Panc1 (cell line): ENCODE data around the gene UBE3B. TPM values are rescaled to one million over a fixed set of nuclear protein-coding genes. Genes with fewer than 3 reads are reported as not detected.

ENCODE experiments used
- ATAC-seq: fragments of 200-7000 bp; cut with Tn5 transposase; 2 replicates; pipeline ENCODE4 v1.9.1; 2020; ENCODE audit warnings: mild to moderate bottlenecking, moderate library complexity
- BruUV-seq: library from RNA; stranded (reverse); fragments of 400-500 nt; replicated peaks from 2 replicates; lab custom pipeline; 2021; lab: Mats Ljungman, UMichigan
- CTCF ChIA-PET: fragments of 300-600 bp; sonication (Branson Sonifier 250); formaldehyde crosslinking; loops from one replicate; lab custom pipeline; 2022; ENCODE audit warnings: antibody characterized with exemption; lab: Charles Lee
- POLR2A ChIA-PET: fragments of 300-600 bp; sonication (Branson Sonifier 250); formaldehyde crosslinking; loops from one replicate; lab custom pipeline; 2022; ENCODE audit warnings: antibody characterized with exemption; lab: Charles Lee
- DNase-seq: peaks from one replicate; pipeline ENCODE4 v3.0.0-alpha.2; 2010; ENCODE audit warnings: low read depth, low spot score
- H3K27ac ChIP-seq: 2 replicates; pipeline ENCODE4 v1.5.1; 2011; ENCODE audit warnings: mild to moderate bottlenecking, low read length, inconsistent platforms
- H3K27me3 ChIP-seq: fragments of 200-500 bp; sonication (Bioruptor generic); 2 replicates; pipeline ENCODE4 v1.6.0; 2014; ENCODE audit warnings: low read length, inconsistent platforms; ENCODE audit not compliant: control insufficient read depth, insufficient read depth
- H3K36me3 ChIP-seq: fragments of 200-500 bp; sonication (Bioruptor generic); 2 replicates; pipeline ENCODE4 v1.5.1; 2014; ENCODE audit warnings: inconsistent platforms, mild to moderate bottlenecking, low read length, moderate library complexity; ENCODE audit not compliant: control insufficient read depth, insufficient read depth
- H3K4me1 ChIP-seq: 2 replicates; pipeline ENCODE4 v1.5.1; 2011; ENCODE audit warnings: inconsistent platforms, mild to moderate bottlenecking, low read length, moderate library complexity; ENCODE audit not compliant: control insufficient read depth, insufficient read depth
- H3K4me3 ChIP-seq, 2 experiments: 2 replicates each; pipeline ENCODE4 v1.5.1; 2011 to 2012; ENCODE audit warnings: low read depth in 2 of 2, low read length in 2 of 2, mild to moderate bottlenecking in 2 of 2, inconsistent platforms in 1 of 2, moderate library complexity in 1 of 2
- H3K9me3 ChIP-seq: fragments of 200-500 bp; sonication (Bioruptor generic); 2 replicates; pipeline ENCODE4 v1.5.1; 2014; ENCODE audit warnings: low read depth, mild to moderate bottlenecking, inconsistent platforms, low read length, moderate library complexity; ENCODE audit not compliant: control insufficient read depth, insufficient read depth
- POLR2AphosphoS5 ChIP-seq: IDR thresholded peaks from 2 replicates; pipeline ENCODE4 v1.6.1; 2012; ENCODE audit warnings: mild to moderate bottlenecking, low read depth, low read length, moderate library complexity
- SIN3A ChIP-seq: IDR thresholded peaks from 2 replicates; pipeline ENCODE4 v1.6.1; 2012; ENCODE audit warnings: low read depth, mild to moderate bottlenecking, low read length, moderate library complexity, borderline replicate concordance; ENCODE audit not compliant: insufficient read depth
- TCF7L2 ChIP-seq: IDR thresholded peaks from 2 replicates; pipeline ENCODE4 v1.6.1; 2011; ENCODE audit warnings: mild to moderate bottlenecking, low read depth, low read length, inconsistent platforms
- in situ Hi-C: cut with HindIII; loops from 2 replicates; pipeline ENCODE4 v1.10.0; 2016; ENCODE audit warnings: low sequenced_read_pairs, low pct_unique_long_range_greater_than_20kb
- intact Hi-C: fragments of 100-400 bp; cut with micrococcal nuclease; formaldehyde crosslinking; loops from one replicate; pipeline ENCODE4 v1.10.0; 2022; ENCODE audit not compliant: unreplicated experiment
- total RNA-seq: library from RNA; stranded (reverse); gene quantifications from one replicate; pipeline ENCODE4 v1.2.1, GENCODE V29; 2021; ENCODE audit not compliant: unreplicated experiment
- TF ChIP-seq, protein P1 (sequence below): fragments of 450-650 bp; IDR thresholded peaks from 2 replicates; pipeline ENCODE4 v1.5.1; 2017; ENCODE audit warnings: mild to moderate bottlenecking
- TF ChIP-seq, protein P2 (sequence below), 2 experiments: IDR thresholded peaks; 2 replicates each; pipeline ENCODE4 v1.6.1; 2011 to 2012; ENCODE audit warnings: low read depth in 2 of 2, control low read depth in 1 of 2, low read length in 1 of 2, mild to moderate bottlenecking in 1 of 2, moderate library complexity in 1 of 2; ENCODE audit not compliant: insufficient read depth in 1 of 2

The UBE3B gene
- total RNA-seq, 1 experiment from 2014 or later: 38.9 TPM

DNA sequence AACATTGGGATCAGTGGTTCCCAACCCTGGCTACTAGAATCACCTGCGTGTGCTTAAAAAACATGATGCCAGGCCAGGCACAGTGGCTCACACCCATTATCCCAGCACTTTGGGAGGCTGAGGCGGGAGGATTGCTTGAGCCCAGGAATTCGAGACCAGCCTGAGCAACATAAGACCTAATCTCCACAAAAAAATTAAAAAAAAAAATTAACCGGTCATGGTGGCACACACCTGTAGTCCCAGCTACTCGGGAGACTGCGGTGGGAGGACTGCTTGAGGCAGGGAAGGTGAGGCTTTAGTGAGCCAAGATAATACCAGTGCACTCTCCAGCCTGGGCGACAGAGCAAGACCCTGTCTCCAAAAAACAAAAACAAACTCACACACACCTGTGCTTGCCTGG, 2.3 kb upstream of the UBE3B start:
- in situ Hi-C loops: no loop called here
- CTCF ChIA-PET: no interaction called here
- ATAC-seq: no peak

DNA sequence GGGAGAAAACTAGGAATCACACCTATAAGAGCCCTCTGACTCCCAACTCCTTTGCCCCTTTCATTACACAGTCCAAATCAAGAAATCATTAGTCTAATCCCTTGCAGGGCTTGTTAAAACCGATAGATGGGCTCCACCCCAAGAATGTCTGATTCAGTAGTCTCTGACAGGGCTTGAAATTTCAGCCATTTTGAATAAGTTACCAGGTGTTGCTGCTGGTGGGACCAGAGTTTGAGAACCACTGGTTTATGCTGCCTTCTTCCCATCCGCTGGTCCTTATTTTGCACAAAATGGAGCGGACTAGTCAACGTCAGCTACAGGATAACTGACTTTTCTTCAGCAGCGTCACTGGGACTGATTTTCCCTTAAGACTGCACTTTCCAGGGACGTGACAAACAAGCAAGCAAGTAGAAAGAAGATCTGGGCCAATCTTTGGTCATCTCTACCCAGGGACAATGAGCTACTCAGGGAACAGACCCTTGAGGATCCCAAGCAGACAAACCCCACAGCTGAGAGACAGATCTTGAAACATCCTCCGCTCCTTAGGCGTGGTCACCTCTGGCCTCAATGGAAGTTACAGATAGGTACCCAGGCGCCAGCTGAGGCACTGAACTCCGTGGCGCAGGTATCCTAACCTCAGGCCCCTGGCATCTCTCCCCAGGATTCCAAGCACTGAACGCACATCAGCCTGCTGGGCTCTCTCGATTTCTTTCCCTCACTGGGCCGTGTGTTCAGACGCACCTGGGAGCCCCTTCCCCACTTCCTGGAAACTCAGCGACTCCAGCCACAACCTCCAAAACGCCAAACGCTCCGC, 1.2 kb upstream of the UBE3B start:
- no peak for TF ChIP-seq SIN3A
- no peak for TF ChIP-seq TCF7L2
- TF ChIP-seq, protein P1, sequence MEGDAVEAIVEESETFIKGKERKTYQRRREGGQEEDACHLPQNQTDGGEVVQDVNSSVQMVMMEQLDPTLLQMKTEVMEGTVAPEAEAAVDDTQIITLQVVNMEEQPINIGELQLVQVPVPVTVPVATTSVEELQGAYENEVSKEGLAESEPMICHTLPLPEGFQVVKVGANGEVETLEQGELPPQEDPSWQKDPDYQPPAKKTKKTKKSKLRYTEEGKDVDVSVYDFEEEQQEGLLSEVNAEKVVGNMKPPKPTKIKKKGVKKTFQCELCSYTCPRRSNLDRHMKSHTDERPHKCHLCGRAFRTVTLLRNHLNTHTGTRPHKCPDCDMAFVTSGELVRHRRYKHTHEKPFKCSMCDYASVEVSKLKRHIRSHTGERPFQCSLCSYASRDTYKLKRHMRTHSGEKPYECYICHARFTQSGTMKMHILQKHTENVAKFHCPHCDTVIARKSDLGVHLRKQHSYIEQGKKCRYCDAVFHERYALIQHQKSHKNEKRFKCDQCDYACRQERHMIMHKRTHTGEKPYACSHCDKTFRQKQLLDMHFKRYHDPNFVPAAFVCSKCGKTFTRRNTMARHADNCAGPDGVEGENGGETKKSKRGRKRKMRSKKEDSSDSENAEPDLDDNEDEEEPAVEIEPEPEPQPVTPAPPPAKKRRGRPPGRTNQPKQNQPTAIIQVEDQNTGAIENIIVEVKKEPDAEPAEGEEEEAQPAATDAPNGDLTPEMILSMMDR: no peak
- TF ChIP-seq POLR2AphosphoS5: no peak
- TF ChIP-seq, protein P2, sequence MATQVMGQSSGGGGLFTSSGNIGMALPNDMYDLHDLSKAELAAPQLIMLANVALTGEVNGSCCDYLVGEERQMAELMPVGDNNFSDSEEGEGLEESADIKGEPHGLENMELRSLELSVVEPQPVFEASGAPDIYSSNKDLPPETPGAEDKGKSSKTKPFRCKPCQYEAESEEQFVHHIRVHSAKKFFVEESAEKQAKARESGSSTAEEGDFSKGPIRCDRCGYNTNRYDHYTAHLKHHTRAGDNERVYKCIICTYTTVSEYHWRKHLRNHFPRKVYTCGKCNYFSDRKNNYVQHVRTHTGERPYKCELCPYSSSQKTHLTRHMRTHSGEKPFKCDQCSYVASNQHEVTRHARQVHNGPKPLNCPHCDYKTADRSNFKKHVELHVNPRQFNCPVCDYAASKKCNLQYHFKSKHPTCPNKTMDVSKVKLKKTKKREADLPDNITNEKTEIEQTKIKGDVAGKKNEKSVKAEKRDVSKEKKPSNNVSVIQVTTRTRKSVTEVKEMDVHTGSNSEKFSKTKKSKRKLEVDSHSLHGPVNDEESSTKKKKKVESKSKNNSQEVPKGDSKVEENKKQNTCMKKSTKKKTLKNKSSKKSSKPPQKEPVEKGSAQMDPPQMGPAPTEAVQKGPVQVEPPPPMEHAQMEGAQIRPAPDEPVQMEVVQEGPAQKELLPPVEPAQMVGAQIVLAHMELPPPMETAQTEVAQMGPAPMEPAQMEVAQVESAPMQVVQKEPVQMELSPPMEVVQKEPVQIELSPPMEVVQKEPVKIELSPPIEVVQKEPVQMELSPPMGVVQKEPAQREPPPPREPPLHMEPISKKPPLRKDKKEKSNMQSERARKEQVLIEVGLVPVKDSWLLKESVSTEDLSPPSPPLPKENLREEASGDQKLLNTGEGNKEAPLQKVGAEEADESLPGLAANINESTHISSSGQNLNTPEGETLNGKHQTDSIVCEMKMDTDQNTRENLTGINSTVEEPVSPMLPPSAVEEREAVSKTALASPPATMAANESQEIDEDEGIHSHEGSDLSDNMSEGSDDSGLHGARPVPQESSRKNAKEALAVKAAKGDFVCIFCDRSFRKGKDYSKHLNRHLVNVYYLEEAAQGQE (IDR thresholded peaks at IDR 0.05; ENCODE audit: insufficient read depth in 1 of 2, low read depth in 2 of 2, low read length in 1 of 2): no peak
- intact Hi-C loops (no loop called here), in situ Hi-C loops (no loop called here)
- ATAC-seq: no peak; the same call in 1 of the 2 replicates
- DNase-seq: no peak
- ChIA-PET POLR2A (no interaction called here), CTCF (interaction anchor here (1.3 kb wide), 1 partner anchor 48 kb away, joined by 4 read pairs; no protein-coding TSS in a partner anchor)
- Histone ChIP-seq H3K27ac (peak overlapping the region; percentile 95), H3K4me1 (peaks cover 21% of the 10 kb centered on the region), H3K9me3 (no peaks in the 10 kb centered on the region), H3K4me3 (peak overlapping the region; percentile 85 to 93), H3K36me3 (no peaks in the 10 kb centered on the region; the same call in 1 of the 2 replicates), H3K27me3 (no peaks in the 10 kb centered on the region)
- TSS peak; percentile 84 for BruUV-seq

More for the DNA sequence above, 2.3 kb upstream of the UBE3B start:
- intact Hi-C loops: no loop called here
- POLR2A ChIA-PET: no interaction called here
- TF ChIP-seq POLR2AphosphoS5 (no peak), SIN3A (no peak), TCF7L2 (no peak)
- TF ChIP-seq, protein P1: no peak
- TF ChIP-seq, protein P2 (IDR thresholded peaks at IDR 0.05; ENCODE audit: insufficient read depth in 1 of 2, low read depth in 2 of 2, low read length in 1 of 2): no peak
- no TSS peak for BruUV-seq
- Histone ChIP-seq H3K4me3 (no peak overlapping the region; a peak in 1 of 4 replicates), H3K9me3 (no peaks in the 10 kb centered on the region), H3K27me3 (no peaks in the 10 kb centered on the region), H3K27ac (no peak overlapping the region), H3K36me3 (no peaks in the 10 kb centered on the region; the same call in 1 of the 2 replicates), H3K4me1 (peaks cover 21% of the 10 kb centered on the region)
- DNase-seq: no peak
